Measurements from ENCODE around the gene DGKD.
"Not testable (repeated sequence)": the region's sequence is repeated elsewhere in the genome, so short reads cannot be mapped to it uniquely, and the experiment has no call there.

DGKD gene

DNA sequence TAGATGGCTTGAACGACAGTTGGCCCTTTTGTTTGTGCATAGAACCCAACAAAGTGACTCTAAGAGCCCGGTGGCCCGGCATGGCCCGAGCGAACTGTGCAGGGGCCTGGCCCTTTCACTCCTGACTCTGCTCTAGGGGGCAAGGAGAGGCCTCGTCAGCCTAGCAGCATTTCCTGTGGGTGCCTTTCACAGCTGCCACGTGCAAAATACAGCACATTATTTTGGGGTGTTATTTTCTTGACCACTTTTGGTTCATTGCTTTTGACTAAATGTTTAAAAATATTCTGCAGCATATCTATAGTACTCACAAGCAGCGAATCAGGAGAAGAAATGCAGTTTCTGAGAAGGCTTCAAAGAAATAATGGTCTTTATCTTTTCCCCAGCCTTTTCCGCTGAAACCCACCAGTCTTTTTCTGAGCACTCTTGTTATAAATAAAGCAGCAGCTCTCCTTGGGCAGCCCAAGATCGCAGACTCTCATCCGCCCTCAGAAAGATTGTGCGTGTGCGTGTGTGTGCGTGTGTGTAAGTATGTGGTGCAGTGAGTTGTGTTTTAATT, 31.3 kb downstream of the DGKD start:
- ATAC-seq (peak; percentile 47), DNase-seq (peak; percentile 62)

DNA sequence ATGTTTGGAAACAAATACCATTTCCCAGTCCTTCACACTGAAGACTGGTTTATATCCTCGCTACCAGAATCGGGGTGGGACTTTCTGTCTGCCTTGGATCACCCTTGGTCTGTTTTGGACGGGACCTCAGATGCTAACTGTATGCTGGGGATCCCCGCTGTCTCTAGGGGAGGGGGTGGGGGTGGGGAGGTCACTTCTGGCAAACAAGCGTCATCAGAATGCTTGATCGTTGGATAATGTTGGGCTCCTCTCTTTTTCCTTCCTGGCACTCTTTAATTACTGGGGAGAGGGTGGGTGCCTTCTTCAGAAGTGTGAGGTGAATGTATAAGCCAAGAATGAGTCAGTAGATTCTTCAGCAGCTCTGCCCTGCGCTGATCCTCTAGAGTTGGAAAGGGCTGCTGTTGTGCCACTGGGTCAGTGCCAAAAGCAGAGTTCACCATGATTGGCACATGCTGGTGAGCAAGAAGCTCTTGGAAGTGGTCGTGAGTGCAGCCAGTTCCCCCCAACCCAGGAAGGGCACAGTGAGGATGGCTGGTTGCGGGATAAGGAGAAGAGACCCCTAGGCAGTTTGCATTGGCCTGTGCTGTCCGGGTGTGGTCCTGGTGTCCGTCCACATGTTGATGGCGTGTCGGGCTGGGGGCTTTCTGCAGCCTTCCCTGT, 32.2 kb downstream of the DGKD start:
- ATAC-seq (peak; percentile 79), DNase-seq (peak; percentile 52)

DNA sequence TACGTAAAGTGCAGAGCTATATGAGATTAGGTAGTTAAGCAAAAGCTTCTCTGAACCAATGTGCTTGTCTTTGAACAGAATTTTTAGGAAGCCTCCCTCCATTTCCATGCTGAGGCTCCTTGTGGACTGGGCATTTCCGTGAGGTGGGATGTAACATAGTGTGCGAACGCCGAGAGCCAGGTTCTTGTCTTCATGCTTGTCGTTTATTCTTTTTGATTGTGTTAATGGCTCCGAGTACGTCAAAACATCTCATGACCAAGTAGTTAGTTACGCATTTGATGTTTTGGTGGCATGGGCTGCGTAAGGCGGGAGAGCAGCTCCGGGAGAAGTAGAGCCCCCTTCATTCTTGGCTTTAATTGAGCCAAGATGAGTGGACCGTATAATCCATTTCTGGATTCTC, 32.9 kb downstream of the DGKD start:
- no peak for DNase-seq
- ATAC-seq: no peak

DNA sequence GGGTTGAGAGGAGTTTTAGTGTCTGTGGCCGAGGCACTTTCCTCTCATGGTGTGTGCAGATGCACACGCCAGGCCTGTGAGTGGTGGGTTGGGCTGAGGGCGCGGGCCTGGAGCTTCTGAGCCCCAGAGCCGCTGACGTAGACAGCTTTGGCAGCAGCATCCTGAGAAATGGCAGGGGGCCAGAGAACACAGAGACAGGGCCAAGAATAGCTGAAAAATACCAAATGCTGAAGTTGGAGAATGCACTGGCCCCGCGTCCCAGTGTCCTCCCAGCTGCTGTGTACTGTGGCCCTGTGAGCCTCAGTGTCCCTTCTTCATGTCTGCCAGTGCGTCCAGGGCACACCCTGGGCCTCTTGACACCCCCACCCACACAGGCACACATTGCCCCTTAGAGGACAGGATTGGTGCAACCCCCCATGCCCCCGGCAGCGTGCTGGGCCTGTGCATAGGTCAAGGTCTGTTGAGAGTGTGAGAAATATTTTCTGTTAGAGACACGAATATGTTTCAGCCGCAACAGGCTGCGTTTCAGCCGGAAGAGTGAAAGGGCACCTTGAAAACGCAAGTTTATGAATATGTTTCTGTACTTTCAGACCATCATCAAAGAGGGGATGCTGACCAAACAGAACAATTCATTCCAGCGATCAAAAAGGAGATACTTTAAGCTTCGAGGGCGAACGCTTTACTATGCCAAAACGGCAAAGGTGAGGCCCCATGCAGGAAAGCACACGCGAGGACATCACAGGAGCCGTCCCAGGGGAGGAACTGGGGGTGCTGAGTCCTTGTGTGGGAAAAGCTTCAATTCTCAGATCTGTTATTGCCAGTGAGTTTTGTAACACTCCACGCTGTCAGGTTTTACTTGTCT, 33.6 kb downstream of the DGKD start:
- ATAC-seq (no peak), DNase-seq (no peak)

DNA sequence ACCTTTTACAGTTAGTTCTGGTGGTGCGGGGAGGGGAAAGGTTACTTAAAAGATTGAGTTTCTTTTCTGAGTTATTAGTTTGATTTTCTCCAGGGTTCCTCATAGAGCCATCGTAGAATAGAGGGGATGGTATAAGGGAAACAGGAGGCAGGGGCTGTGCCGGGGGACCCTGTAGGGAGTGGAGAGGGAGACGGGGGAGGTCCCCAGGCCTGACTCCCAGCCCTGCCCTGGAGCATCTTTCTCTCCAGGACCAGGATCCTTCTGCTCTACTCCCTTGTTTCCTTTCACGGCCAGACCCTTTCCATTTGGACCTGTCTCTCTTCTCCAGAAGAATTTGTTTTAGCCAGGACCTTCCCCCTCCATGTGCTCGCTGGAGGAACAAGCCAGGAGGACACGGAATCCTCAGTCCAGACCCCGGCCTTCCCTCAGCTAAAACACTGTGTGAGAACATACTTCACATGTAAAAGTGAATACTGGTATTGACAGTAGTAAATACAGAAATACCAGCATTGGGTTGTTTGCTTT, 35.4 kb downstream of the DGKD start:
- no peak for ATAC-seq

DNA sequence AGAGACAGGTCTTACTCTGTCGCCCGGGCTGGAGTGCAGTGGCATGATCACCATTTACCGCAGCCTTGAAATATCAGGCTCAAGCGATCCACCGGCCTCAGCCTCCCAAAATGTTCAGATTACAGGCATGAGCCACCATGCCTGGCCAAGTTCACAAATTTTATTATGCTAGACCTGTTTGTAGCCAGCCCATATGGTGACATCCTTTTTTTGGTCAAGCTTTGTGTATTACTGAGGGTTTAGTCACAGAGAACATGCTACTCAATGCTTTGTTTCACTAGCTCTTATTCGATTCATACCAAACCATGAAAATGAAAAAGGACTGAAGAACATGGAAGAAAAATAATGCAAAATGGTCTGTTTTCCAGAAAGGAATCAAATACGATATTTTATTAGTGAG, 41.4 kb downstream of the DGKD start:
- no peak for DNase-seq

More for the DNA sequence above, 35.4 kb downstream of the DGKD start:
- no peak for DNase-seq

DNA sequence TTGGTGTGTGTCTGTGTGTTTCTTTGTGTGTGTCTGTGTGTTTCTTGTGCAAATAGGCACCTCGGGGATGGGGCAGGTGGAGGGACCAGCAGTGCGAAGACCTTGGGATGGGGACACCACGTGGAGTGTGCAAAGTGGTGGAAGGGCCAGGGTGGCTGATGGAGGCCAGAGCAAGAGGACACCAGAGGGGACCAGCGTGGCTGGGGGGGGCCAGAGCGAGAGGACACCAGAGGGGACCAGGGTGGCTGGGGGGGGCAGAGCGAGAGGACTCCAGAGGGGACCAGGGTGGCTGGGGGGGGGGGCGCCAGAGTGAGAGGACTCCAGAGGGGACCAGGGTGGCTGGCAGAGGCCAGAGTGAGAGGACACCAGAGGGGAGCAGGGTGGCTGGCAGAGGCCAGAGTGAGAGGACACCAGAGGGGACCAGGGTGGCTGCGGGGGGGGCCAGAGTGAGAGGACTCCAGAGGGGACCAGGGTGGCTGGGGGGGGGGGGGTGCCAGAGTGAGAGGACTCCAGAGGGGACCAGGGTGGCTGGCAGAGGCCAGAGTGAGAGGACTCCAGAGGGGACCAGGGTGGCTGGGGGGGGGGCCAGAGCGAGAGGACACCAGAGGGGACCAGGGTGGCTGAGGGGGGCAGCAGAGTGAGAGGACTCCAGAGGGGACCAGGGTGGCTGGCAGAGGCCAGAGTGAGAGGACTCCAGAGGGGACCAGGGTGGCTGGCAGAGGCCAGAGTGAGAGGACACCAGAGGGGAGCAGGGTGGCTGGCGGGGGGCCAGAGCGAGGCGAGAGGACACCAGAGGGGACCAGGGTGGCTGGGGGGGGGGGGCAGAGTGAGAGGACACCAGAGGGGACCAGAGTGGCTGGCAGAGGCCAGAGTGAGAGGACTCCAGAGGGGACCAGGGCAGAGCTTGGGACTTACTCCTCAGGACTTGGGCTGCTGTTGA, 42.7 kb downstream of the DGKD start:
- DNase-seq, ATAC-seq: not testable (repeated sequence)

More for the DNA sequence above, 41.4 kb downstream of the DGKD start:
- no peak for ATAC-seq

DNA sequence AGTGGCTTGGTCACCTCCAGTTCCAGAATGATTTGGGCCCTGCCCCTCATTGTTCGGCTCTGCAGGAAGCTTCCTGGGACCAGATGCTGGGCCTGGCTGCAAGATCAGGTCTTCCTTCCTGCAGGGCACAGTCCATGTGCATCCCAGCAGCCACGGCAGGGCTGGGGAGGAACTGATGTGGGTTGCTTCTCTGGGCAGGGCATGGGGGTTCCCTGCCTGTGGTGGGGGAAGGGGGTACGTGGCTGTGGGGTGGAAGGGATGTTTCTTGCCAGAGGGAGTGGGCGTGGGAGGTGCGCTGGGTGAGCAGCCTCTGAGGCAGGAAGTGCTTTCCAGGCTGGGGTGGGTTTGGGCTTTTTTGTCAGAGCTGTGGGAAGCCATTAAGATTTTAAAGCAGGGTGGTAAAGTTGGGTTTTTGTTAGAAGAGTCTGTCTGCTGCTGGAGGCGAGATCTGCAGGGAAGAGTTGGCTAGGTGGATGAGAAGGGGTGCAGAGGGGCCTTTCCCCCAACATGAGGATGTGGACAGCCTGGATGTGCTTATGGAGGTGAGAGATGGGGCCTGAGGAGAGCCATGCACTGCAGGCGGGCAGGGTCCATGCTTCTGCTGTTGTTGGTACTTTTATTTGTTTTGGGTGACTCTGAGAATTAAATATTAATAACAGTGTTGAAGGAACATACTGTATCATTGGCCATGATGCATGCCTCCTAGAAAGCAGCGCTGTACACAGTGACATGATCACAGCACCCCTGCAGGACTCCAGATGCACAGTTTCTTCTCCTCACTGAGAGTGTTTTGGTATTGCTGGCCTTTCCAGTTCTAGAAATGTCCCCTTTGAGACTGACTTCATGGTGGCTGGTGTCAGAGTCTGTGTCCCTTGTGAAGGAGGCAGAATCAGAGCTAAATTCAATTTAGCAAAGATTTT, 45.3 kb downstream of the DGKD start:
- peak; percentile 69 for DNase-seq
- peak; percentile 62 for ATAC-seq

DNA sequence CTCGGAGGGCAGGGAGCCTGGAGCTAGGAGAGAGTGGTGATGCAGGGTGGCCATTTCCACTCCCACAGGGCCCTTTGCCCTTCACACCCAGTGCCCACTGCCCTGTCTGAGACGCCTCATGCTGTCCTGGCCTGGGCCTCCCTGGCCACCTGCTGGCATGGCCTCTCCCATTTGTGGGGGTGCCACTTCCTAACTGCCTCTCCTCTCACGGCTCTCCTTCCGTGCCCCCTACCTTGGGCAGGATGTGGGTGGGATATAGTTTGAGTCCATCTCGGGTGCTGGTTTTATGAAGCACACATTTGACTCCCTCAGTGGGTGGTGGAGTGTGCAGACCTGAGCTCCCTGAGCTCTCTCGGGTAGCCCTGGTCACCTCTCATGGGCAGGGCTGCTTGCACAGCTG, 46.0 kb downstream of the DGKD start:
- ATAC-seq (peak; percentile 10), DNase-seq (no peak)

DNA sequence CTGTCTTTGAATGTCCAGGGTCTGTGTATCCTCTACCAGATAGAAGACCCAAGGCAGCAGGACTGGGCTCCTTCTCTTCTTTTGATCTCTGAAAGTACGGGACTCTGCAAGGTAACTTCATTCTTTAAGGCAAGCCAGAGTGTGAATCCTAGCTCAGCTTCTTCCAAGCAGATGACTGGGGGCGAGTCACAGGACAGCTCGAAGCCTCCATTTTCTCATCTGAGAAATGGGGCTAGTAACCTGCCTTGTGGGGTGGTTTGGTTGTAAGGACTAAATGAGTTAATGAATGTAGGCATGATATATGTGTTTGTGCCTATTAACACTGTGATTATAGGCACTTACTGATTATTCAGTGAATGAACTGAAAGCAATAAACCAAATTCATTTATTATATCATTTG, 46.7 kb downstream of the DGKD start:
- DNase-seq (no peak), ATAC-seq (peak; percentile 34)

DNA sequence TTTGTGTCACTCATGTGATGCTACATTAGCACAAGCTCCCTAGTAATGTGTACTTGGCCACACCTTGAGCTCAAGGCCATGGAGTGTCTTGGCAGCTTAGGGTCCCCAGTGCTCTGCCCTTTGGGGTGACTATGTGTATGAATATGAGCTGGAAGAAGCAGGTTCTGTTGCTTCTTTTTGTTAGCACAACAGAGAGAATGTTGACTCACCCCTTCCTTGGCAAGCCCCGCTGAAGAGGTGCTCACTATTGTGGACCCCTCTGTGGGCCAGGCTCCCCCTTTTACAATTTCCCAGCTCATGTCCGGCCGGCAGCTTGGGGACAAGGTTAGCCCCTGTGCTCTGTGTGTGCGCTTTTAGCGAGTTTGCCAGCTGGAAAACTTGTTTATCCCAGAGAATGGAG, 48.1 kb downstream of the DGKD start:
- peak; percentile 53 for ATAC-seq

DNA sequence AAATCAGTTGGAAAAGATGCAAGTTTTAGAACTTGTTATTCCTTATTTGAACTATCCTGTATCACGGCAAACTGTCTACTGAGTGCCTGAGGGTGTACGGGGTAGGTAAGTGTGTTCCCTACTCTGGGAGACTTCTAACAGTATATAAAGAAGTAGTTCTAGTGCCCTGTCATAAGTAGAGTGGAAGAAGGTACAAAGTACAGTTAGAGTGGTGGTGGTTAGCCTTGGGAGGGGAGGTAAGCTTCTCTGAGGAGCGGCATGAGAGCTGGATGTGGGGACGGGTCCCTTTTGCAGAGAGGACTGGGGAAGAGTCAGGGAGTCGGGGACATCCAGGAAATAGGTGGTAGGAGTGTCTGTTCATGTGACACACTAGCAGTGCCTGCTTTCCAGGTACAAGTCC, 48.5 kb downstream of the DGKD start:
- no peak for DNase-seq
- ATAC-seq: no peak

More for the DNA sequence above, 48.1 kb downstream of the DGKD start:
- no peak for DNase-seq

DNA sequence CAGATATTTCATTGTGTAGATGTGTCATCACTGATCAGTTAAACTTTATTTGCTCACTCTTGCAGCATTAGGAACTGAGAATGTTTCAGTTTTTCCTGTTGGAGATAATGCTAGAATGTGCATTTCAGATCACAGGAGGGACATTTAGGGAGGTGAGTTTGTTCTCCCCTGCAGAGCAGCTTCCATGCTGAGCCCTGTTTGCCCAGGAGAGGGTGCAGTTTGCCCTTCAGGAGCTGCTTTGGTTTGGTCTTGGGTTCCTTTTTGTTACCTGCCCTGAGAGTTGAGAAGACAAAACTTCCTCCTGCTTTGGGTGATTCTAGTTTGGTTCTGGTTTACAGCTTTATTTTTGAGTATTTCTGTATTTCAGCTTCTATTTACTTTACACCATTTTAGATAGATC, 49.9 kb downstream of the DGKD start:
- DNase-seq (peak; percentile 69), ATAC-seq (peak; percentile 47)

DNA sequence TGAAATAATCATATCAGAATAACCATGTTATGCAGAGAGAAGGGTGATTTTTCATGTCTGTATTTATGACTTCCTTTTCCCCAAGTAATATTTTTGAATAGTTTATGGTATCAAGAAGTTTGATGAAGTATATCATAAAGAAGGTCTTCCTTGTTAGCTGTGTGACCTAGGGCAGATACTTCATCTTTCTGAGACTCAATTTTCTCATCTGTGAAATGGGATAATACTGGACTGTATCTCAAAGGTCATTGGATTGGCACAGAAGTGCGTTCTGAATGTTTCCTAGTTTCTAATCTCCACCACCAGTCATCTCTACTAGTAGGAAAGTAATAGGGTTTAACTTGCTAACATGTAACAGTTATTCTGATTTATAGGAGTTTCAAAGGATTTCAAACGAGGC, 52.6 kb downstream of the DGKD start:
- no peak for ATAC-seq
- DNase-seq: no peak

DNA sequence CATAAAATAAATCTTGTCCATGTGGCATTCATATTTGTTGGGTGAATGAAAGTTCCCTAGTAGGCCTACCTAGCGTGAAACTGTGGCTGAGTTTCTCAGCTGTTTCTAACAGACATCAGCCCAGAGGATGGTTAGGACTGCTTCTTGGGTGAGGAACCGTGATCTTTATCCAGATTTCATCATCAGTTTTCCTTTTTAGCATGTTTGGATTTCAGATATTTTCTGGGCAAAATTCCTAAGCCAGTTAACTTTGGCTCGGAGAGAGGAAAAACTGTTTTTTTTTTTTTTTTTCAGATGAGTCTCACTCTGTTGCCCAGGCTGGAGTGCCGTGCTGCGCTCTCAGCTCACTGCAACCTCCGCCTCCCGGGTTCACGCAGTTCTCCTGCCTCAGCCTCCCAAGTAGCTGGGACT, 53.5 kb downstream of the DGKD start:
- ATAC-seq (no peak), DNase-seq (no peak)

DNA sequence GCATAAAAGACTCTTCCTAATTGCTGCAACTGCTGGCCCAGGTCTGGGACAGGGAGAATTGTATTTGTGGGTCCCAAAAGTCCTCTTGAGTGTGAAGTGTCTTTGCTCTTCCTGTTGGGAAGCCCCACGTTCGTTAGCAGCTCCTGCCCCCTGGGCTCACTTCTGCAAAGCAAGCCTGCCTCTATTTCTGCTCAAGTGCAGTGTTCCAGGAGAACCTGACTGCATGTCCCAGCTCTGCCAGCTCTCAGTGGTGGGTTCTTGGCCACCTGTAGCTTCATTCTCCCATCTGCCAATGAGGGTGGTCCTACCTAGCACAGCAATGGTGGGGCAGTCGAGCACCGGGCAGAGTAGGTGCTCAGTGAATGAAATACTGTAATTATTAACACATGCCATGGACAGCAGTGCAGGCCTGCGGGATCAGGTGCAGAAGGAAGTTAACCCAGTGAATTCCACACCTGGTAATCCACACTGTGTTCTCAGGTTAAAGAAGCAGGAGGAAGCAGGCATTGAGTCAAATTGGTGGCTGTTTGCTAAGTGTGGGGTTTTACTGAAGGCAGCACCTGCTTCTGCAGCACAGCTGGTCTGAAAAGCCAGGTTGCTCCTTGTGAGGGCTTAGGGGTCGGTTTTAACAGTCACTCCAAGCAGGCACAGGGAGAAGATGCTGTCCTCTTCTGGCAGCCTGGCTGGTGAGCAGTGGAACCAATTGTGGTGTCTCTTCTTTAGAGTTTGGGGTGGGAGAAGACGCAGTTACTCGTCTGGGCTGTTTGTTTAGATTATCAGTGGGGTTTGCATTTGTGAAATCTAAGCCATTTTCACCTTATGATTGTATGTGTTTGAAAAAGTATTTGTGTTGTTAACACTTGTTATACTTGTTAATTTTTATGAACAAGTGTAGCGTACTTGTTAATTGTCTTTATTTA, 54.3 kb downstream of the DGKD start:
- ATAC-seq (no peak), DNase-seq (no peak)

DNA sequence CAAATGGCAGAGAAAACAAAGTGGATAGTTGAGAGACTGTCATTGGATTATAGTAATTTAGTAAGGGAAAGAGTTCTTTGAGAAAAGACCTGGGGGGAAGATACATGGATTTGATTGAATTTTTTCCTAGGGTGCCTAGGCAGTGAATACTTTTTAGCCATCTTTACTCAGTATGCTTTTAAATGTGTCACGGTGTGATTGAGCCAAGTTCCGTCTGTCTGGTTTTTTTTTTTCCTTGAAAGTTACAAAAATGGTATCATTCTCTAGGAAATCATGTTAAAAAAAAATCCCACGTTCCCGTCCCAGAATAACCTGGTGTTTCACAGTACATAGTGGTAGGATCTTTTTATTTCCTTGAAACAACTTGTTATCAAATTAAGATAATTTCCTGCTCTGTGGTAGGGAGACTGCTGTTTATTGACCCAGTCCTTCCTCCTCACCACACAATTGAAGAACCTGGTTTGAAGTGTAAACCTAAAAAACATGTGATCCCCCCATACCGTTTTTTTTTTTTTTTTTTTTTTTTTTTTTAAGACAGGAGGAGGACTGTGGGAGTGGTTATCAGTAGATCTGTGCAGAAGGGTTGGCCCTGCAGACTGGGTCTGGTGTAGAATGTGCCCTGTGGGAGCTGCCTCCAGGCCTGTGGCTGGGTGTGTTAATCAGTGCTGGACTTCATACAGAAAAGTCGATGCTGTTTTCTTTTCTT, 55.1 kb downstream of the DGKD start:
- DNase-seq (no peak), ATAC-seq (peak; percentile 52)

DNA sequence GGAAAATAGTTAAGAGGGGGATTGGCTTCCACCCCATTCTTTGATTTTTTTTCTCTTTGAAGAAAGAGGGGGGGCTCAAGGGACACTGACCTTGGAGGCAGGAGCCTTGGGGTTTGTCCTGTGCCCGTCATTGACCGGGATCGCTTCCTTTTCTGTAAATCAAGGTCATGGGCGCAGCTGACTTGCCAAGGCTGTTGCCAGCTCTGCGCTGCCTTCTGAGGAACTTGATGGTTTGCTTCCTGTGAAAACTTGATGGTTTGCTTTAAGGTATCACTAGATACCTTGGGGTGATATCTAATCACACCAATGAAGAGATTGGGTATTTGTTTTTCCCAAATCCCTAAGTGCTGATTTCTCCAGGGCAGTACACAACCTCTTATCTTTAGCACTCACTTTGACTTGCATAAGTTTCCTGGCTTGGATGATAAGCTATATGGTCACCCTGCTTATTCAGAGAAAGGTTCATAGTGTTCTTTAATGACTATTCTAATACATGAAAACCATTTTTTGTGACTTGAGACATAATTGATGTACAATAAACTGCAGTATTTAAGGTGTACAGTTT, 56.0 kb downstream of the DGKD start:
- DNase-seq: no peak

DNA sequence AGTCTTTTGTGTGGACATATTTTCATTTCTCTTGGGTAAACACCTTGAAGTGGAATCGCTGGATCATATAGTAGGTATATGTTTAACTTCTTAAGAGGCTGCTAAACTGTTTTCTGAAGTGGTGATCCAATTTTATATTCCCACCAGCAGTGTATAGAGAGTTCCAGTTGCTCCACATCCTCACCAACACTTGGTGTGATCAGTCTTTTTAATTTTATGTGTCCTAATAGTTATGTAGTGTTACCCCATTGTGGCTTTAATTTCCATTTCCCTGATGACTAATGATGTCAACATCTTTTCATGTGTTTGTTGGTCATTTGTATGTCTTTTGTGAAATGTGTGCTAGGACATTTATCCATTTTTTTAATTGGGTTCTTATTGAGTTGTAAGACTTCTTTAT, 56.9 kb downstream of the DGKD start:
- ATAC-seq (no peak), DNase-seq (no peak)

More for the DNA sequence above, 56.0 kb downstream of the DGKD start:
- ATAC-seq: no peak

Data from stimulated activated naive CD8-positive, alpha-beta T cell treated with anti-CD3 and anti-CD28 coated beads, Interleukin-15, Interleukin-2, amounts not matched to agents 100 U/mL and 50 U/mL, for 24 hours (primary cell).